HUDEP-2 (cell line): ENCODE results near the gene PPP1R15A.
"Not testable (repeated sequence)": the region's sequence is repeated elsewhere in the genome, so short reads cannot be mapped to it uniquely, and the experiment has no call there.

Experiments
- DNase-seq, 76 experiments: peaks; one replicate each; lab custom pipeline; 2025; ENCODE audit not compliant: unreplicated experiment in 76 of 76; lab: John Stamatoyannopoulos, UW

The PPP1R15A gene

GRCh38 chr19:48879025-48879637 is 6.9 kb downstream of the PPP1R15A start:
- no peak for DNase-seq

- DNase-seq = not testable (repeated sequence)
Measured at GRCh38 chr19:48879696-48880095, 7.5 kb downstream of the PPP1R15A start.

- DNase-seq = peak in 5 of 76 experiments; percentile 15 to 38 (median 18)
Measured at GRCh38 chr19:48881741-48882657, 9.8 kb downstream of the PPP1R15A start.

- DNase-seq = no peak
Measured at GRCh38 chr19:48883726-48884125, 11.5 kb downstream of the PPP1R15A start.

GRCh38 chr19:48887861-48888612 is 15.8 kb downstream of the PPP1R15A start:
- no peak for DNase-seq

- DNase-seq = not testable (repeated sequence)
Measured at GRCh38 chr19:48889496-48889895, 17.3 kb downstream of the PPP1R15A start.

- no peak for DNase-seq
Measured at GRCh38 chr19:48890551-48890950, 18.3 kb downstream of the PPP1R15A start.

GRCh38 chr19:48895226-48895625 is 23.0 kb downstream of the PPP1R15A start:
- DNase-seq = no peak

GRCh38 chr19:48896191-48896720 is 24.0 kb downstream of the PPP1R15A start:
- DNase-seq = peak in 21 of 76 experiments; percentile 17 to 48 (median 24)

GRCh38 chr19:48897181-48897580 is 25.0 kb downstream of the PPP1R15A start:
- no peak for DNase-seq

GRCh38 chr19:48899386-48899749 is 27.1 kb downstream of the PPP1R15A start:
- not testable (repeated sequence) for DNase-seq

GRCh38 chr19:48899781-48900476 is 27.7 kb downstream of the PPP1R15A start, which contains the start of gene NUCB1:
Gene NUCB1, plus strand, starts transcription at chr19:48900312. Its CDS starts 485 bp downstream, at chr19:48900797.
- peak; percentile 77 to 100 (median 100) for DNase-seq

- peak in 29 of 76 experiments; percentile 13 to 65 (median 39) for DNase-seq
Measured at GRCh38 chr19:48900477-48901406, 28.5 kb downstream of the PPP1R15A start.

GRCh38 chr19:48902291-48902690 is 30.1 kb downstream of the PPP1R15A start:
- peak in 1 of 76 experiments; percentile 14 for DNase-seq

GRCh38 chr19:48903788-48904187 is 31.6 kb downstream of the PPP1R15A start:
- DNase-seq = not testable (repeated sequence)

- no peak for DNase-seq
Measured at GRCh38 chr19:48905664-48906063, 33.4 kb downstream of the PPP1R15A start.

GRCh38 chr19:48906324-48906723 is 34.1 kb downstream of the PPP1R15A start:
- DNase-seq = no peak

GRCh38 chr19:48907671-48908070 is 35.5 kb downstream of the PPP1R15A start:
- DNase-seq = no peak
